IMR-90 (cell line): ENCODE results near the gene CAPZA1.

Experiments
- MAZ ChIP-seq: IDR thresholded peaks from 2 replicates; pipeline ENCODE4 v1.6.1; 2012; ENCODE audit warnings: low read depth, mild to moderate bottlenecking, low read length, improper control_type of control experiment, moderate library complexity, borderline replicate concordance
- MXI1 ChIP-seq: IDR thresholded peaks from 2 replicates; pipeline ENCODE4 v1.6.1; 2012; ENCODE audit warnings: low read depth, mild to moderate bottlenecking, low read length, moderate library complexity, borderline replicate concordance
- NFE2L2 ChIP-seq: fragments of 150-350 bp; IDR thresholded peaks from 2 replicates; pipeline ENCODE4 v1.6.1; 2016; ENCODE audit warnings: low read depth, mild to moderate bottlenecking, low read length
- POLR2A ChIP-seq: IDR thresholded peaks from 2 replicates; pipeline ENCODE4 v1.6.1; 2012; ENCODE audit warnings: mild to moderate bottlenecking, low read depth, low read length
- RAD21 ChIP-seq: IDR thresholded peaks from 2 replicates; pipeline ENCODE4 v1.6.1; 2012; ENCODE audit warnings: low read length, improper control_type of control experiment
- RFX5 ChIP-seq: IDR thresholded peaks from 2 replicates; pipeline ENCODE4 v1.8.0; 2012; ENCODE audit warnings: low read depth, mild to moderate bottlenecking, low read length, moderate library complexity
- SMC3 ChIP-seq: fragments of 150-350 bp; IDR thresholded peaks from 2 replicates; pipeline ENCODE4 v1.6.1; 2016; ENCODE audit warnings: low read depth, mild to moderate bottlenecking, antibody characterized with exemption, low read length, moderate library complexity
- TF ChIP-seq, protein P1 (sequence below): conservative IDR thresholded peaks from 2 replicates; pipeline ENCODE4 v1.5.1; 2012; ENCODE audit warnings: mild to moderate bottlenecking, low read depth, low read length, improper control_type of control experiment
- TF ChIP-seq, protein P2 (sequence below): fragments of 150-350 bp; IDR thresholded peaks from 2 replicates; pipeline ENCODE4 v1.6.1; 2017; ENCODE audit warnings: mild to moderate bottlenecking, antibody characterized with exemption, low read length, low read depth

DNA sequence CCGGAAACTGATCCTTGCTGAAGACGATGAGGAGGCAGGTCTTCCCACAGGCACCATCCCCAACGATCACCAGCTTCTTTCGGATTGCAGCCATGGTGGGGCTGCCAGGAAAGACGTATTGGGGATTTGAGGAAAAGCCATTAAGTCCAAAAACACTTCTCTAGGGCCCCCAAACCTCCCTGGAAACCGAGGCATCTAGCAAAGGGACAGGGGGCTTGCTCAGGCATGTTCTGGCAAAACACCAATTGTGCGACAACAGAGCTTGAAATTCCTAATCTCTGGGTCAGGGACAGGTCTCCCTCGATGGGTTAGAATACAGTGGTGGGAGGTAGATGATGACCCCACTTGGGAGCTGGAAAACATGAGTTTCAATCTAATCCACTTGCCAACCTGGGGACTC, 84.1 kb downstream of the CAPZA1 start:
- TF ChIP-seq, protein P1, sequence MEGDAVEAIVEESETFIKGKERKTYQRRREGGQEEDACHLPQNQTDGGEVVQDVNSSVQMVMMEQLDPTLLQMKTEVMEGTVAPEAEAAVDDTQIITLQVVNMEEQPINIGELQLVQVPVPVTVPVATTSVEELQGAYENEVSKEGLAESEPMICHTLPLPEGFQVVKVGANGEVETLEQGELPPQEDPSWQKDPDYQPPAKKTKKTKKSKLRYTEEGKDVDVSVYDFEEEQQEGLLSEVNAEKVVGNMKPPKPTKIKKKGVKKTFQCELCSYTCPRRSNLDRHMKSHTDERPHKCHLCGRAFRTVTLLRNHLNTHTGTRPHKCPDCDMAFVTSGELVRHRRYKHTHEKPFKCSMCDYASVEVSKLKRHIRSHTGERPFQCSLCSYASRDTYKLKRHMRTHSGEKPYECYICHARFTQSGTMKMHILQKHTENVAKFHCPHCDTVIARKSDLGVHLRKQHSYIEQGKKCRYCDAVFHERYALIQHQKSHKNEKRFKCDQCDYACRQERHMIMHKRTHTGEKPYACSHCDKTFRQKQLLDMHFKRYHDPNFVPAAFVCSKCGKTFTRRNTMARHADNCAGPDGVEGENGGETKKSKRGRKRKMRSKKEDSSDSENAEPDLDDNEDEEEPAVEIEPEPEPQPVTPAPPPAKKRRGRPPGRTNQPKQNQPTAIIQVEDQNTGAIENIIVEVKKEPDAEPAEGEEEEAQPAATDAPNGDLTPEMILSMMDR: no peak
- TF ChIP-seq POLR2A: no peak
- no peak for TF ChIP-seq MAZ
- no peak for TF ChIP-seq MXI1
- no peak for TF ChIP-seq RAD21
- TF ChIP-seq SMC3: no peak
- no peak for TF ChIP-seq RFX5
- no peak for TF ChIP-seq NFE2L2
- TF ChIP-seq, protein P2, sequence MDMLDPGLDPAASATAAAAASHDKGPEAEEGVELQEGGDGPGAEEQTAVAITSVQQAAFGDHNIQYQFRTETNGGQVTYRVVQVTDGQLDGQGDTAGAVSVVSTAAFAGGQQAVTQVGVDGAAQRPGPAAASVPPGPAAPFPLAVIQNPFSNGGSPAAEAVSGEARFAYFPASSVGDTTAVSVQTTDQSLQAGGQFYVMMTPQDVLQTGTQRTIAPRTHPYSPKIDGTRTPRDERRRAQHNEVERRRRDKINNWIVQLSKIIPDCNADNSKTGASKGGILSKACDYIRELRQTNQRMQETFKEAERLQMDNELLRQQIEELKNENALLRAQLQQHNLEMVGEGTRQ: no peak
